ENCODE results near the gene CDON. TPM values are rescaled to one million over a fixed set of nuclear protein-coding genes. Genes with fewer than 3 reads are reported as not detected.

CDON gene
- total and polyA plus RNA-seq, 2 donors (not counting 1 experiment from before 2014, with no cell fraction given), result 0.01 TPM; not detected in 1

DNA sequence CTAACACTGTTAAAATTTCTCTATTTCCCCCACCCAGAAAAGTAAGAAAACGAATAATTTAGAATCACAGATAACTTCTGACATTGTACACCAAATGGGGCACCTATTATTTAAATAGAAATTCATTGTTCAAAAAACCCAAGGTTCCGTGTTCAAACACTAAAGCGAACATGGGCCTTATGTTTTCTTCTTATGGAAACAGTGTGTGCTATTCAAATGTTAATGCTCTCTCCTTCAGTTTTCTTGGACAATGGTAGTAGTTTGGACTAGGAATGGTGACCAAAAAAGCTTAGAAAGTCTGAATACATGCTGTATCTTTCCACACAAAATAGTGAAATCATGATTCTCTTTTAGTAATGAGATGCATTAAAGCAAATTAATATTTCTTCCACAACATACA lies 83.2 kb downstream of the CDON start:
- Mint-ChIP-seq H3K27ac (no peak overlapping the region), H3K9me3 (ENCODE audit: insufficient read depth) (no peaks in the 10 kb centered on the region), H3K27me3 (peaks cover 7% of the 10 kb centered on the region), H3K4me3 (no peak overlapping the region), H3K4me1 (no peaks in the 10 kb centered on the region)
- H2AFZ ChIP-seq (ENCODE audit: insufficient read depth, low read depth, low read length, poor library complexity, severe bottlenecking), result no peak overlapping the region
- ATAC-seq (ENCODE audit: low read depth), result no peak
- ChIA-PET POLR2A (no interaction called here), CTCF (no interaction called here)
- no peak overlapping the region for H3K4me2 ChIP-seq (replicated peaks; ENCODE audit: low read depth, low read length, poor library complexity, severe bottlenecking)
- H3K79me2 ChIP-seq (ENCODE audit: control insufficient read depth, insufficient read depth, low read length), result no peaks in the 10 kb centered on the region
- H3K27me3 ChIP-seq (replicated peaks in 1 of 4; ENCODE audit: control extremely low read depth in 1 of 4, control insufficient read depth in 3 of 4, insufficient read depth in 4 of 4, low read length in 3 of 4), result no peaks in the 10 kb centered on the region
- no peak for TF ChIP-seq EZH2 (IDR thresholded peaks at IDR 0.05; ENCODE audit: borderline replicate concordance, insufficient read depth, low read depth, low read length, poor library complexity, severe bottlenecking)
- TF ChIP-seq, protein P1, sequence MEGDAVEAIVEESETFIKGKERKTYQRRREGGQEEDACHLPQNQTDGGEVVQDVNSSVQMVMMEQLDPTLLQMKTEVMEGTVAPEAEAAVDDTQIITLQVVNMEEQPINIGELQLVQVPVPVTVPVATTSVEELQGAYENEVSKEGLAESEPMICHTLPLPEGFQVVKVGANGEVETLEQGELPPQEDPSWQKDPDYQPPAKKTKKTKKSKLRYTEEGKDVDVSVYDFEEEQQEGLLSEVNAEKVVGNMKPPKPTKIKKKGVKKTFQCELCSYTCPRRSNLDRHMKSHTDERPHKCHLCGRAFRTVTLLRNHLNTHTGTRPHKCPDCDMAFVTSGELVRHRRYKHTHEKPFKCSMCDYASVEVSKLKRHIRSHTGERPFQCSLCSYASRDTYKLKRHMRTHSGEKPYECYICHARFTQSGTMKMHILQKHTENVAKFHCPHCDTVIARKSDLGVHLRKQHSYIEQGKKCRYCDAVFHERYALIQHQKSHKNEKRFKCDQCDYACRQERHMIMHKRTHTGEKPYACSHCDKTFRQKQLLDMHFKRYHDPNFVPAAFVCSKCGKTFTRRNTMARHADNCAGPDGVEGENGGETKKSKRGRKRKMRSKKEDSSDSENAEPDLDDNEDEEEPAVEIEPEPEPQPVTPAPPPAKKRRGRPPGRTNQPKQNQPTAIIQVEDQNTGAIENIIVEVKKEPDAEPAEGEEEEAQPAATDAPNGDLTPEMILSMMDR (IDR thresholded peaks at IDR 0.05), result no peak
- H3K4me1 ChIP-seq (ENCODE audit: control insufficient read depth in 2 of 2, insufficient read depth in 2 of 2, low read length in 2 of 2), result no peaks in the 10 kb centered on the region
- intact Hi-C loops (cut with micrococcal nuclease), result no loop called here
- no CpG with 5 or more reads among the region's 3 CpGs for WGBS (ENCODE audit: insufficient coverage)
- no peak overlapping the region for H3K27ac ChIP-seq (ENCODE audit: low read length in 2 of 2)
- H3K4me3 ChIP-seq (ENCODE audit: control extremely low read depth in 1 of 5, extremely low read depth in 1 of 5, insufficient read depth in 1 of 5, low read depth in 2 of 5, low read length in 4 of 5), result no peak overlapping the region
- H3K9ac ChIP-seq (ENCODE audit: low read length), result no peak overlapping the region
- H4K20me1 ChIP-seq (ENCODE audit: control insufficient read depth, insufficient read depth, low read length, poor library complexity, severe bottlenecking), result no peaks in the 10 kb centered on the region
- H3K36me3 ChIP-seq (replicated peaks in 1 of 2; ENCODE audit: control extremely low read depth in 1 of 2, control insufficient read depth in 1 of 2, extremely low read depth in 1 of 2, insufficient read depth in 2 of 2, low read length in 1 of 2), result no peaks in the 10 kb centered on the region
- no peaks in the 10 kb centered on the region for H3K9me3 ChIP-seq (ENCODE audit: control extremely low read depth in 1 of 3, control insufficient read depth in 2 of 3, insufficient read depth in 1 of 3, low read length in 2 of 3)
- DNase-seq, result no peak

DNA sequence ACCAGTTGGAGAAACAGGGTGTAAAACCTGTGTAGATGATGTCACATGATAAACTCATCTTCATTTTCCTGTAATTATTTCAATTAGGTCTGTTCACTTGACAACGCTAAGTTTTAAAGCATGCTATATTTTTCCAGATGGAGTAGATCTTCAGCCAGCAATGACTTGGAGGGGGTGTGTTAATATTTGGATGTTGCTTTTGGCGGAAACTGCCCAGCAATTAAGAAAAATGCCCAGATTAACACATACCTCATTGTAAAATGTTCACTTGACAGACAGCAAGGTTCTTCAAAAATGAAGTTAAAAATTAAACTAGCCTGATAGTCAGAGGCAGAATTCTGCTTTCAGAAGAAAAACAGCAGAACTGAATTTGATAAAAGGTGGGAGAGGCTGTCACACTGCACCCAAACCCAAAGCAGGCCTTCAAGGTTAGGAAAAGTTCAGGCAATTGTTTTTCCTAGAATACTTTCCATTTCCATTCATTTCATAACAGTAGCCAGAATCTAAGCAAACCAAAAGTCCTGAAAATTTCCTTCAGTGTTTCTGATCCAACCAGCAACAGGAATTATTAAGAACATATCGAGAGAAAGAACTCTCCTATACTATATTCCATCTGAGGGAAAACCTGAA lies 83.8 kb downstream of the CDON start:
- Histone ChIP-seq H3K9ac (ENCODE audit: low read length) (no peak overlapping the region), H3K27me3 (replicated peaks in 1 of 4; ENCODE audit: control extremely low read depth in 1 of 4, control insufficient read depth in 3 of 4, insufficient read depth in 4 of 4, low read length in 3 of 4) (no peaks in the 10 kb centered on the region), H4K20me1 (ENCODE audit: control insufficient read depth, insufficient read depth, low read length, poor library complexity, severe bottlenecking) (no peaks in the 10 kb centered on the region), H2AFZ (ENCODE audit: insufficient read depth, low read depth, low read length, poor library complexity, severe bottlenecking) (no peak overlapping the region), H3K9me3 (ENCODE audit: control extremely low read depth in 1 of 3, control insufficient read depth in 2 of 3, insufficient read depth in 1 of 3, low read length in 2 of 3) (no peaks in the 10 kb centered on the region), H3K4me2 (replicated peaks; ENCODE audit: low read depth, low read length, poor library complexity, severe bottlenecking) (no peak overlapping the region), H3K79me2 (ENCODE audit: control insufficient read depth, insufficient read depth, low read length) (no peaks in the 10 kb centered on the region), H3K27ac (ENCODE audit: low read length in 2 of 2) (no peak overlapping the region), H3K4me1 (ENCODE audit: control insufficient read depth in 2 of 2, insufficient read depth in 2 of 2, low read length in 2 of 2) (no peaks in the 10 kb centered on the region), H3K36me3 (replicated peaks in 1 of 2; ENCODE audit: control extremely low read depth in 1 of 2, control insufficient read depth in 1 of 2, extremely low read depth in 1 of 2, insufficient read depth in 2 of 2, low read length in 1 of 2) (no peaks in the 10 kb centered on the region), H3K4me3 (ENCODE audit: control extremely low read depth in 1 of 5, extremely low read depth in 1 of 5, insufficient read depth in 1 of 5, low read depth in 2 of 5, low read length in 4 of 5) (no peak overlapping the region)
- intact Hi-C loops (cut with micrococcal nuclease), result no loop called here
- no peak for ATAC-seq (ENCODE audit: low read depth)
- no peak for TF ChIP-seq EZH2 (IDR thresholded peaks at IDR 0.05; ENCODE audit: borderline replicate concordance, insufficient read depth, low read depth, low read length, poor library complexity, severe bottlenecking)
- TF ChIP-seq, protein P1 (IDR thresholded peaks at IDR 0.05), result no peak
- no peak for DNase-seq
- Mint-ChIP-seq H3K27ac (no peak overlapping the region), H3K4me1 (no peaks in the 10 kb centered on the region), H3K27me3 (peaks cover 7% of the 10 kb centered on the region), H3K4me3 (no peak overlapping the region), H3K9me3 (ENCODE audit: insufficient read depth) (no peaks in the 10 kb centered on the region)
- POLR2A ChIA-PET, result no interaction called here
- CTCF ChIA-PET, result no interaction called here
- WGBS (ENCODE audit: insufficient coverage), result 80% methylated on average over 1 of the region's 3 CpGs
